Colon (tissue), 2 donors: Measurements from ENCODE around the gene KRTAP6-1.

Source experiments
- FAIRE-seq: peaks from 2 replicates; lab custom pipeline; 2012; peaks lifted over from hg19 to GRCh38; lab: Jason Lieb, UNC
- donor health status: control.
- donor health status: control.

The KRTAP6-1 gene

GRCh38 chr21:30613836-30614235 is at the start of gene KRTAP6-1:
Gene KRTAP6-1 (minus strand): TSS chr21:30613930. CDS start chr21:30613904, 26 bp downstream.
- FAIRE-seq, result no peak

- FAIRE-seq, result no peak
Observed at GRCh38 chr21:30652891-30653290, 39.2 kb upstream of the KRTAP6-1 start.

GRCh38 chr21:30646904-30647414 is 33.2 kb upstream of the KRTAP6-1 start:
- FAIRE-seq, result no peak

- FAIRE-seq, result no peak
Observed at GRCh38 chr21:30642564-30642963, 28.8 kb upstream of the KRTAP6-1 start, which contains the start of gene KRTAP20-3. Gene KRTAP20-3 (plus strand): TSS chr21:30642864.

- no peak for FAIRE-seq
Observed at GRCh38 chr21:30638686-30639085, 25.0 kb upstream of the KRTAP6-1 start.

- FAIRE-seq, result no peak
Observed at GRCh38 chr21:30634906-30635305, 21.2 kb upstream of the KRTAP6-1 start, which contains the start of gene KRTAP20-2. Gene KRTAP20-2 (plus strand): TSS chr21:30635206. CDS start chr21:30635264, 58 bp downstream.

- no peak for FAIRE-seq
Observed at GRCh38 chr21:30629200-30629599, 15.5 kb upstream of the KRTAP6-1 start.

- no peak for FAIRE-seq
Observed at GRCh38 chr21:30628109-30628508, 14.4 kb upstream of the KRTAP6-1 start.

- FAIRE-seq, result no peak
Observed at GRCh38 chr21:30625449-30626165, 11.9 kb upstream of the KRTAP6-1 start.

- no peak for FAIRE-seq
Observed at GRCh38 chr21:30623362-30623761, 9.6 kb upstream of the KRTAP6-1 start.

- no peak for FAIRE-seq
Observed at GRCh38 chr21:30620522-30620921, 6.8 kb upstream of the KRTAP6-1 start, which contains the start of gene KRTAP20-4. Gene KRTAP20-4 (plus strand): TSS chr21:30620627.

GRCh38 chr21:30620080-30620479 is 6.3 kb upstream of the KRTAP6-1 start:
- FAIRE-seq, result no peak

GRCh38 chr21:30616125-30616524 is 2.4 kb upstream of the KRTAP6-1 start, which contains the start of gene KRTAP20-1:
Gene KRTAP20-1 (plus strand): TSS chr21:30616425. CDS start chr21:30616455, 30 bp downstream.
- no peak for FAIRE-seq

- no peak for FAIRE-seq
Observed at GRCh38 chr21:30615199-30615598, 1.5 kb upstream of the KRTAP6-1 start.

GRCh38 chr21:30612132-30612531 is 1.6 kb downstream of the KRTAP6-1 start:
- no peak for FAIRE-seq

- no peak for FAIRE-seq
Observed at GRCh38 chr21:30605968-30606367, 7.8 kb downstream of the KRTAP6-1 start.

GRCh38 chr21:30600787-30601186 is 12.9 kb downstream of the KRTAP6-1 start, which contains the start of gene KRTAP22-1:
Gene KRTAP22-1 (plus strand): TSS chr21:30601087.
- no peak for FAIRE-seq

GRCh38 chr21:30598802-30599201 is 14.9 kb downstream of the KRTAP6-1 start, which contains the start of gene KRTAP6-2:
Gene KRTAP6-2 (minus strand): TSS chr21:30598902. CDS start chr21:30598874, 28 bp downstream.
- FAIRE-seq, result no peak

- FAIRE-seq, result no peak
Observed at GRCh38 chr21:30592140-30592539, 21.6 kb downstream of the KRTAP6-1 start, which contains the start of gene KRTAP6-3. Gene KRTAP6-3 (plus strand): TSS chr21:30592440. CDS start chr21:30592446, 6 bp downstream.

GRCh38 chr21:30590297-30590696 is 23.4 kb downstream of the KRTAP6-1 start, which contains the start of gene KRTAP22-2:
Gene KRTAP22-2 (minus strand): TSS chr21:30590397.
- no peak for FAIRE-seq

GRCh38 chr21:30582870-30583269 is 30.9 kb downstream of the KRTAP6-1 start:
- FAIRE-seq, result no peak

GRCh38 chr21:30580132-30580531 is 33.6 kb downstream of the KRTAP6-1 start:
- no peak for FAIRE-seq

GRCh38 chr21:30579346-30579745 is 34.4 kb downstream of the KRTAP6-1 start:
- FAIRE-seq, result no peak
